PC-9 (cell line): ENCODE data around the gene EML3.

ENCODE experiments used
- CTCF ChIP-seq: fragments of 200-600 bp; sonication (generic); conservative IDR thresholded peaks from 2 replicates; pipeline ENCODE4 v1.6.1; 2017; ENCODE audit warnings: mixed run types, antibody characterized with exemption, mild to moderate bottlenecking, moderate library complexity
- EZH2 ChIP-seq: fragments of 200-600 bp; sonication (generic); IDR thresholded peaks from 2 replicates; pipeline ENCODE4 v1.8.0; 2017; ENCODE audit warnings: antibody characterized with exemption, low read depth

GRCh38 chr11:62613291-62613778 lies 760 bp upstream of the EML3 start:
- TF ChIP-seq CTCF (no peak), EZH2 (no peak)
